GM23338 (cell line): ENCODE results near the gene GAK.

Experiments
- CREB1 ChIP-seq: fragments of 250-450 bp; sonication (Bioruptor Pico); IDR thresholded peaks from 2 replicates; pipeline ENCODE4 v1.5.0; 2020; ENCODE audit warnings: low read depth, mild to moderate bottlenecking, moderate library complexity
- EZH2 ChIP-seq: fragments of 200-600 bp; sonication (generic); IDR thresholded peaks from one replicate; pipeline ENCODE4 v1.8.0; 2017; ENCODE audit warnings: antibody characterized with exemption, mild to moderate bottlenecking, low read depth; ENCODE audit not compliant: unreplicated experiment
- EZH2phosphoT487 ChIP-seq: fragments of 200-600 bp; sonication (generic); IDR thresholded peaks from one replicate; pipeline ENCODE4 v1.8.1; 2018; ENCODE audit warnings: antibody characterized with exemption; ENCODE audit not compliant: unreplicated experiment
- JUNB ChIP-seq: IDR thresholded peaks from one replicate; pipeline ENCODE4 v1.6.1; 2016; ENCODE audit warnings: antibody characterized with exemption; ENCODE audit not compliant: unreplicated experiment
- POLR2AphosphoS5 ChIP-seq: IDR thresholded peaks from 2 replicates; pipeline ENCODE4 v1.6.1; 2016; ENCODE audit warnings: antibody characterized with exemption, low read depth
- STAT1 ChIP-seq: IDR thresholded peaks from one replicate; pipeline ENCODE4 v1.6.1; 2016; ENCODE audit warnings: antibody characterized with exemption; ENCODE audit not compliant: unreplicated experiment
- ZNF114 ChIP-seq: fragments of 250-450 bp; sonication (Bioruptor Pico); IDR thresholded peaks from 2 replicates; pipeline ENCODE4 v1.5.0; 2020; ENCODE audit warnings: mild to moderate bottlenecking, moderate library complexity
- TF ChIP-seq, protein P1 (sequence below), 2 experiments: fragments of 200-600 bp in 1 of 2; sonication (generic) in 1 of 2; conservative IDR thresholded peaks; 2 replicates each; pipeline versions ENCODE4 v1.5.1 to v1.6.1; 2016 to 2017; ENCODE audit warnings: antibody characterized with exemption in 2 of 2, low read depth in 2 of 2, mild to moderate bottlenecking in 2 of 2, moderate library complexity in 1 of 2

DNA sequence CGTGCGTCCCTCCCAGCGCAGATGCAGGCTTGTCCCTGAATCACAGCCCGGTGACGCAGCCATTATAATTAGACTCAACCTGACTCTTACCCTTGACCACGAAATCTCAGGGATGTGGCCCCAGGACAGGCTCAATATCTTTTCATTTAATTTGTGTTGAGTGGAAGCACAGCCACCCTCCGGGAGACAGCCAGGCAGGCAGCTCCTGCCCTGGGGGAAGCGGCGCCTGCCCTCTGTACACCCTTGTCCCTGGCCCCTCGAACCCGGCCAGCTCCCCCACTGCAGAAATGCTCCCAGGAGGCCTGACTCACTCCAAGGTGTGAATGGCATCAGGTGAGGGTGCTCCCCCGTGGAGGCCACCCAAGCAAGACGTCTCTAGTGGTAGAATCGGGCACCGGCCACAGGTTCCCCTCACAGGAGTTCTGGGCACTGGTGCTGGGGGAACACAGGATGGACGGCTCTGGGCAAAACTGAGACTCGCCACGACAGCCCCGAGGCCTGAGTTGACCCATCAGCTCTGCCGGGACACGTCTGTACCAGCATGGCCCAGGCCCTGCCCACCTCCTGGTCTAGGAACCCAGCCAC lies 108.8 kb downstream of the GAK start:
- TF ChIP-seq, protein P1, sequence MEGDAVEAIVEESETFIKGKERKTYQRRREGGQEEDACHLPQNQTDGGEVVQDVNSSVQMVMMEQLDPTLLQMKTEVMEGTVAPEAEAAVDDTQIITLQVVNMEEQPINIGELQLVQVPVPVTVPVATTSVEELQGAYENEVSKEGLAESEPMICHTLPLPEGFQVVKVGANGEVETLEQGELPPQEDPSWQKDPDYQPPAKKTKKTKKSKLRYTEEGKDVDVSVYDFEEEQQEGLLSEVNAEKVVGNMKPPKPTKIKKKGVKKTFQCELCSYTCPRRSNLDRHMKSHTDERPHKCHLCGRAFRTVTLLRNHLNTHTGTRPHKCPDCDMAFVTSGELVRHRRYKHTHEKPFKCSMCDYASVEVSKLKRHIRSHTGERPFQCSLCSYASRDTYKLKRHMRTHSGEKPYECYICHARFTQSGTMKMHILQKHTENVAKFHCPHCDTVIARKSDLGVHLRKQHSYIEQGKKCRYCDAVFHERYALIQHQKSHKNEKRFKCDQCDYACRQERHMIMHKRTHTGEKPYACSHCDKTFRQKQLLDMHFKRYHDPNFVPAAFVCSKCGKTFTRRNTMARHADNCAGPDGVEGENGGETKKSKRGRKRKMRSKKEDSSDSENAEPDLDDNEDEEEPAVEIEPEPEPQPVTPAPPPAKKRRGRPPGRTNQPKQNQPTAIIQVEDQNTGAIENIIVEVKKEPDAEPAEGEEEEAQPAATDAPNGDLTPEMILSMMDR (conservative IDR thresholded peaks at IDR 0.05; ENCODE audit: low read depth in 2 of 2) = no peak
- TF ChIP-seq JUNB (no peak), EZH2 (no peak), POLR2AphosphoS5 (no peak), EZH2phosphoT487 (no peak), STAT1 (no peak), ZNF114 (no peak), CREB1 (CRISPR knock-in tag) (no peak)
